Measurements from ENCODE around the gene ALDH16A1. TPM values are rescaled to one million over a fixed set of nuclear protein-coding genes. Genes with fewer than 3 reads are reported as not detected.

ALDH16A1 gene
- total and polyA plus RNA-seq, 9 donors: 0.93 to 24.2 (median 20.2) TPM

- WGBS, 3 donors: 76 to 81% (median 78%) methylated on average over 8 of the region's 8 CpGs
- Histone ChIP-seq H3K27ac (no peak overlapping the region), H3K36me3 (no peaks in the 10 kb centered on the region), H3K4me1 (ENCODE audit: insufficient read depth) (no peaks in the 10 kb centered on the region), H3K27me3 (no peaks in the 10 kb centered on the region), H3K9me3 (no peaks in the 10 kb centered on the region), H3K4me3 (no peak overlapping the region)
- TF ChIP-seq EP300 (IDR thresholded peaks at IDR 0.05) (no peak), POLR2A (IDR thresholded peaks at IDR 0.05) (no peak), CTCF (IDR thresholded peaks at IDR 0.05) (no peak)
- DNase-seq: no peak
- intact Hi-C loops (cut with DNase I): no loop called here
Observed at GRCh38 chr19:49408816-49409440, 44.1 kb upstream of the ALDH16A1 start.

- H3K4me1 ChIP-seq (ENCODE audit: insufficient read depth): no peaks in the 10 kb centered on the region
- H3K27ac ChIP-seq: no peak overlapping the region
- H3K27me3 ChIP-seq: no peaks in the 10 kb centered on the region
- no peak overlapping the region for H3K4me3 ChIP-seq
- intact Hi-C loops (cut with DNase I): no loop called here
- no peaks in the 10 kb centered on the region for H3K9me3 ChIP-seq
- no peak for DNase-seq
- TF ChIP-seq CTCF (IDR thresholded peaks at IDR 0.05) (no peak), EP300 (IDR thresholded peaks at IDR 0.05) (no peak), POLR2A (IDR thresholded peaks at IDR 0.05) (no peak)
- no peaks in the 10 kb centered on the region for H3K36me3 ChIP-seq
- WGBS, 3 donors: 74 to 79% (median 79%) methylated on average over 5 of the region's 5 CpGs
Observed at GRCh38 chr19:49409441-49410029, 43.5 kb upstream of the ALDH16A1 start.

GRCh38 chr19:49411681-49412326, 41.2 kb upstream of the ALDH16A1 start:
- Histone ChIP-seq H3K4me1 (ENCODE audit: insufficient read depth) (no peaks in the 10 kb centered on the region), H3K36me3 (no peaks in the 10 kb centered on the region), H3K4me3 (no peak overlapping the region), H3K27me3 (no peaks in the 10 kb centered on the region), H3K27ac (no peak overlapping the region), H3K9me3 (no peaks in the 10 kb centered on the region)
- WGBS, 3 donors: 72 to 75% (median 72%) methylated on average over 3 of the region's 3 CpGs
- intact Hi-C loops (cut with DNase I): no loop called here
- DNase-seq: no peak
- TF ChIP-seq EP300 (IDR thresholded peaks at IDR 0.05): no peak
- no peak for TF ChIP-seq CTCF (IDR thresholded peaks at IDR 0.05)

- H3K27ac ChIP-seq: no peak overlapping the region
- no peaks in the 10 kb centered on the region for H3K36me3 ChIP-seq
- H3K4me1 ChIP-seq (ENCODE audit: insufficient read depth): no peaks in the 10 kb centered on the region
- H3K4me3 ChIP-seq: no peak overlapping the region
- no peak for TF ChIP-seq EP300 (IDR thresholded peaks at IDR 0.05)
- TF ChIP-seq CTCF (IDR thresholded peaks at IDR 0.05): no peak
- DNase-seq: no peak
- intact Hi-C loops (cut with DNase I): no loop called here
- no peaks in the 10 kb centered on the region for H3K9me3 ChIP-seq
- 15 to 44% (median 28%) methylated on average over 9 of the region's 9 CpGs for WGBS, 3 donors
- H3K27me3 ChIP-seq: no peaks in the 10 kb centered on the region
Observed at GRCh38 chr19:49413348-49413747, 39.7 kb upstream of the ALDH16A1 start.
